HEK293 (cell line): ENCODE results near the gene IZUMO2.

Experiments used
- CTCF ChIA-PET: fragments of 350-600 bp; formaldehyde crosslinking; extraction: SDS; loops from one replicate; lab custom pipeline; 2021; ENCODE audit warnings: antibody characterized with exemption; lab: Yijun Ruan, JAX
- POLR2A ChIA-PET: fragments of 300-600 bp; formaldehyde crosslinking; extraction: SDS; loops from one replicate; lab custom pipeline; 2020; ENCODE audit warnings: antibody characterized with exemption, inconsistent platforms; lab: Yijun Ruan, JAX
- H3K27ac ChIP-seq: fragments of 200-500 bp; sonication (Bioruptor generic); 2 replicates; pipeline ENCODE4 v1.5.1; 2014; ENCODE audit warnings: low read depth, low read length, control low read depth, inconsistent platforms; ENCODE audit errors: extremely low read depth
- H3K36me3 ChIP-seq, 2 experiments: fragments of 200-500 bp in 1 of 2; sonication (Bioruptor generic) in 1 of 2; 1 replicate in 1 of 2; 2 replicates in 1 of 2; pipeline ENCODE4 v1.5.1; 2014 to 2017; ENCODE audit warnings: inconsistent platforms in 2 of 2, low read length in 2 of 2; ENCODE audit not compliant: control insufficient read depth in 2 of 2, insufficient read depth in 1 of 2
- H3K4me1 ChIP-seq: fragments of 200-500 bp; sonication (Bioruptor generic); 2 replicates; pipeline ENCODE4 v1.5.1; 2014; ENCODE audit warnings: mild to moderate bottlenecking, low read length, inconsistent platforms; ENCODE audit not compliant: control insufficient read depth, insufficient read depth
- H3K4me3 ChIP-seq: 2 replicates; pipeline ENCODE4 v1.5.1; 2011; ENCODE audit warnings: low read depth, mild to moderate bottlenecking, control low read depth, low read length, moderate library complexity
- H3K9me3 ChIP-seq: fragments of 200-500 bp; sonication (Bioruptor generic); 2 replicates; pipeline ENCODE4 v1.5.1; 2014; ENCODE audit warnings: low read depth, low read length, inconsistent platforms; ENCODE audit not compliant: control insufficient read depth, insufficient read depth
- HOXA7 ChIP-seq: sonication (generic); formaldehyde crosslinking; IDR thresholded peaks from 2 replicates; pipeline ENCODE4 v1.8.1; 2022; ENCODE audit warnings: missing genetic modification reagents, borderline replicate concordance
- PRDM10 ChIP-seq: fragments of 450-650 bp; formaldehyde crosslinking; IDR thresholded peaks from 2 replicates; pipeline ENCODE4 v1.5.1; 2016; ENCODE audit warnings: missing biosample characterization, missing genetic modification characterization
- RBAK ChIP-seq: fragments of 450-650 bp; formaldehyde crosslinking; IDR thresholded peaks from 2 replicates; pipeline ENCODE4 v1.5.1; 2016; ENCODE audit warnings: missing biosample characterization, missing genetic modification characterization
- SP7 ChIP-seq: fragments of 450-650 bp; formaldehyde crosslinking; IDR thresholded peaks from 2 replicates; pipeline ENCODE4 v1.5.1; 2016; ENCODE audit warnings: missing biosample characterization, missing genetic modification characterization
- ZBTB1 ChIP-seq: fragments of 450-650 bp; formaldehyde crosslinking; IDR thresholded peaks from 2 replicates; pipeline ENCODE4 v1.5.1; 2016; ENCODE audit warnings: missing biosample characterization, missing genetic modification characterization
- ZNF184 ChIP-seq: fragments of 450-650 bp; IDR thresholded peaks from 2 replicates; pipeline ENCODE4 v1.5.1; 2018; ENCODE audit warnings: missing biosample characterization, mild to moderate bottlenecking, missing genetic modification characterization
- ZNF211 ChIP-seq: fragments of 450-650 bp; formaldehyde crosslinking; IDR thresholded peaks from 2 replicates; pipeline ENCODE4 v1.5.1; 2016; ENCODE audit warnings: low read depth, missing biosample characterization, missing genetic modification characterization
- ZNF26 ChIP-seq: fragments of 450-650 bp; formaldehyde crosslinking; IDR thresholded peaks from 2 replicates; pipeline ENCODE4 v1.5.1; 2016; ENCODE audit warnings: missing biosample characterization, missing genetic modification characterization
- ZNF335 ChIP-seq: fragments of 450-650 bp; formaldehyde crosslinking; conservative IDR thresholded peaks from 2 replicates; pipeline ENCODE4 v1.5.1; 2016; ENCODE audit warnings: missing biosample characterization, missing genetic modification characterization
- ZNF341 ChIP-seq: fragments of 450-650 bp; formaldehyde crosslinking; IDR thresholded peaks from 2 replicates; pipeline ENCODE4; 2016; ENCODE audit warnings: low read depth, missing biosample characterization, missing genetic modification characterization
- ZNF404 ChIP-seq: fragments of 450-650 bp; formaldehyde crosslinking; IDR thresholded peaks from 2 replicates; pipeline ENCODE4 v1.5.1; 2017; ENCODE audit warnings: missing biosample characterization, missing genetic modification characterization
- ZNF549 ChIP-seq: fragments of 450-650 bp; IDR thresholded peaks from 2 replicates; pipeline ENCODE4 v1.5.1; 2018; ENCODE audit warnings: missing biosample characterization, missing genetic modification characterization, mild to moderate bottlenecking, inconsistent platforms, moderate library complexity
- ZNF558 ChIP-seq: fragments of 450-650 bp; formaldehyde crosslinking; IDR thresholded peaks from 2 replicates; pipeline ENCODE4 v1.5.1; 2016; ENCODE audit warnings: missing biosample characterization, missing genetic modification characterization
- ZNF600 ChIP-seq: fragments of 450-650 bp; formaldehyde crosslinking; IDR thresholded peaks from 2 replicates; pipeline ENCODE4 v1.5.1; 2016; ENCODE audit warnings: missing biosample characterization, missing genetic modification characterization
- ZNF658 ChIP-seq: fragments of 450-650 bp; formaldehyde crosslinking; IDR thresholded peaks from 2 replicates; pipeline ENCODE4; 2016; ENCODE audit warnings: missing biosample characterization, missing genetic modification characterization
- ZNF692 ChIP-seq: fragments of 450-650 bp; formaldehyde crosslinking; IDR thresholded peaks from 2 replicates; pipeline ENCODE4 v1.5.1; 2016; ENCODE audit warnings: missing biosample characterization, missing genetic modification characterization
- ZNF776 ChIP-seq: fragments of 450-650 bp; formaldehyde crosslinking; IDR thresholded peaks from 2 replicates; pipeline ENCODE4 v1.5.0; 2017; ENCODE audit warnings: missing biosample characterization, missing genetic modification characterization, borderline replicate concordance
- TF ChIP-seq, protein P1 (sequence below): fragments of 450-650 bp; formaldehyde crosslinking; IDR thresholded peaks from 2 replicates; pipeline ENCODE4 v1.5.1; 2016; ENCODE audit warnings: missing biosample characterization, missing genetic modification characterization, low read depth
- TF ChIP-seq, protein P2 (sequence below): fragments of 450-650 bp; formaldehyde crosslinking; IDR thresholded peaks from 2 replicates; pipeline ENCODE4 v1.5.1; 2016; ENCODE audit warnings: missing biosample characterization, missing genetic modification characterization
- TF ChIP-seq, protein P3 (sequence below): fragments of 450-650 bp; formaldehyde crosslinking; optimal IDR thresholded peaks from 2 replicates; pipeline ENCODE3; 2016; ENCODE audit warnings: missing biosample characterization, mild to moderate bottlenecking, missing genetic modification characterization
- TF ChIP-seq, protein P4 (sequence below): fragments of 450-650 bp; formaldehyde crosslinking; IDR thresholded peaks from 2 replicates; pipeline ENCODE4 v1.5.1; 2016; ENCODE audit warnings: missing biosample characterization, missing genetic modification characterization

Gene IZUMO2

GRCh38 chr19:50152578-50152977 is 10.5 kb downstream of the IZUMO2 start:
- TF ChIP-seq RBAK (tag by site-specific recombination), result no peak
- no peak for TF ChIP-seq ZNF549
- peak; percentile 29; the same call in 1 of the 2 replicates for TF ChIP-seq ZNF341 (tag by site-specific recombination)
- no peak for TF ChIP-seq ZNF658 (tag by site-specific recombination)
- no peak for TF ChIP-seq ZNF600 (tag by site-specific recombination)
- TF ChIP-seq ZNF211 (tag by site-specific recombination), result no peak
- TF ChIP-seq, protein P1, sequence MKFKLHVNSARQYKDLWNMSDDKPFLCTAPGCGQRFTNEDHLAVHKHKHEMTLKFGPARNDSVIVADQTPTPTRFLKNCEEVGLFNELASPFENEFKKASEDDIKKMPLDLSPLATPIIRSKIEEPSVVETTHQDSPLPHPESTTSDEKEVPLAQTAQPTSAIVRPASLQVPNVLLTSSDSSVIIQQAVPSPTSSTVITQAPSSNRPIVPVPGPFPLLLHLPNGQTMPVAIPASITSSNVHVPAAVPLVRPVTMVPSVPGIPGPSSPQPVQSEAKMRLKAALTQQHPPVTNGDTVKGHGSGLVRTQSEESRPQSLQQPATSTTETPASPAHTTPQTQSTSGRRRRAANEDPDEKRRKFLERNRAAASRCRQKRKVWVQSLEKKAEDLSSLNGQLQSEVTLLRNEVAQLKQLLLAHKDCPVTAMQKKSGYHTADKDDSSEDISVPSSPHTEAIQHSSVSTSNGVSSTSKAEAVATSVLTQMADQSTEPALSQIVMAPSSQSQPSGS (tag by site-specific recombination), result peak; percentile 62
- TF ChIP-seq ZNF692 (tag by site-specific recombination), result no peak
- Histone ChIP-seq H3K4me3 (no peak overlapping the region), H3K9me3 (no peaks in the 10 kb centered on the region), H3K27ac (no peak overlapping the region), H3K4me1 (no peaks in the 10 kb centered on the region; the same call in 1 of the 2 replicates), H3K36me3 (no peaks in the 10 kb centered on the region)
- POLR2A ChIA-PET, result no interaction called here
- CTCF ChIA-PET, result interaction anchor here (0.5 to 0.7 kb wide), 3 partner anchors 20 to 504 kb away, joined by 3 to 5 read pairs (median 3); no protein-coding TSS in a partner anchor

- POLR2A ChIA-PET, result interaction anchor here (0.5 to 1.7 kb wide), 5 partner anchors 13 to 185 kb away, joined by 3 to 8 read pairs (median 3); partner anchors contain the start of genes KCNC3 and MYH14
- no peak overlapping the region for H3K4me3 ChIP-seq
- no peaks in the 10 kb centered on the region for H3K36me3 ChIP-seq
- H3K4me1 ChIP-seq, result peaks cover 3% of the 10 kb centered on the region; the same call in 1 of the 2 replicates
- no peak overlapping the region for H3K27ac ChIP-seq
- H3K9me3 ChIP-seq, result no peaks in the 10 kb centered on the region
- CTCF ChIA-PET, result interaction anchor here (0.6 to 4.6 kb wide), 18 partner anchors 10 to 313 kb away, joined by 3 to 35 read pairs (median 6); partner anchors contain the start of genes KCNC3 and MYH14
- TF ChIP-seq SP7, result no peak
- no peak for TF ChIP-seq ZNF558
- no peak for TF ChIP-seq ZNF404
- TF ChIP-seq, protein P2, sequence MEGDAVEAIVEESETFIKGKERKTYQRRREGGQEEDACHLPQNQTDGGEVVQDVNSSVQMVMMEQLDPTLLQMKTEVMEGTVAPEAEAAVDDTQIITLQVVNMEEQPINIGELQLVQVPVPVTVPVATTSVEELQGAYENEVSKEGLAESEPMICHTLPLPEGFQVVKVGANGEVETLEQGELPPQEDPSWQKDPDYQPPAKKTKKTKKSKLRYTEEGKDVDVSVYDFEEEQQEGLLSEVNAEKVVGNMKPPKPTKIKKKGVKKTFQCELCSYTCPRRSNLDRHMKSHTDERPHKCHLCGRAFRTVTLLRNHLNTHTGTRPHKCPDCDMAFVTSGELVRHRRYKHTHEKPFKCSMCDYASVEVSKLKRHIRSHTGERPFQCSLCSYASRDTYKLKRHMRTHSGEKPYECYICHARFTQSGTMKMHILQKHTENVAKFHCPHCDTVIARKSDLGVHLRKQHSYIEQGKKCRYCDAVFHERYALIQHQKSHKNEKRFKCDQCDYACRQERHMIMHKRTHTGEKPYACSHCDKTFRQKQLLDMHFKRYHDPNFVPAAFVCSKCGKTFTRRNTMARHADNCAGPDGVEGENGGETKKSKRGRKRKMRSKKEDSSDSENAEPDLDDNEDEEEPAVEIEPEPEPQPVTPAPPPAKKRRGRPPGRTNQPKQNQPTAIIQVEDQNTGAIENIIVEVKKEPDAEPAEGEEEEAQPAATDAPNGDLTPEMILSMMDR (tag by site-specific recombination), result no peak
- no peak for TF ChIP-seq PRDM10 (tag by site-specific recombination)
- no peak for TF ChIP-seq ZNF26 (tag by site-specific recombination)
- TF ChIP-seq ZBTB1 (tag by site-specific recombination), result no peak
- TF ChIP-seq, protein P3, sequence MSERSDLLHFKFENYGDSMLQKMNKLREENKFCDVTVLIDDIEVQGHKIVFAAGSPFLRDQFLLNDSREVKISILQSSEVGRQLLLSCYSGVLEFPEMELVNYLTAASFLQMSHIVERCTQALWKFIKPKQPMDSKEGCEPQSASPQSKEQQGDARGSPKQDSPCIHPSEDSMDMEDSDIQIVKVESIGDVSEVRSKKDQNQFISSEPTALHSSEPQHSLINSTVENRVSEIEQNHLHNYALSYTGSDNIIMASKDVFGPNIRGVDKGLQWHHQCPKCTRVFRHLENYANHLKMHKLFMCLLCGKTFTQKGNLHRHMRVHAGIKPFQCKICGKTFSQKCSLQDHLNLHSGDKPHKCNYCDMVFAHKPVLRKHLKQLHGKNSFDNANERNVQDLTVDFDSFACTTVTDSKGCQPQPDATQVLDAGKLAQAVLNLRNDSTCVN (tag by site-specific recombination), result no peak
- TF ChIP-seq HOXA7 (CRISPR knock-in tag), result no peak
- TF ChIP-seq ZNF776 (tag by site-specific recombination), result no peak
- no peak for TF ChIP-seq ZNF335 (tag by site-specific recombination)
- TF ChIP-seq, protein P4, sequence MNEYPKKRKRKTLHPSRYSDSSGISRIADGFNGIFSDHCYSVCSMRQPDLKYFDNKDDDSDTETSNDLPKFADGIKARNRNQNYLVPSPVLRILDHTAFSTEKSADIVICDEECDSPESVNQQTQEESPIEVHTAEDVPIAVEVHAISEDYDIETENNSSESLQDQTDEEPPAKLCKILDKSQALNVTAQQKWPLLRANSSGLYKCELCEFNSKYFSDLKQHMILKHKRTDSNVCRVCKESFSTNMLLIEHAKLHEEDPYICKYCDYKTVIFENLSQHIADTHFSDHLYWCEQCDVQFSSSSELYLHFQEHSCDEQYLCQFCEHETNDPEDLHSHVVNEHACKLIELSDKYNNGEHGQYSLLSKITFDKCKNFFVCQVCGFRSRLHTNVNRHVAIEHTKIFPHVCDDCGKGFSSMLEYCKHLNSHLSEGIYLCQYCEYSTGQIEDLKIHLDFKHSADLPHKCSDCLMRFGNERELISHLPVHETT (tag by site-specific recombination), result no peak
- no peak for TF ChIP-seq ZNF184 (tag by site-specific recombination)
These were observed 14.6 kb downstream of the IZUMO2 start for GRCh38 chr19:50148528-50148927.
